WTC11 (cell line): ENCODE results near the gene DNAJC10. TPM values are rescaled to one million over a fixed set of nuclear protein-coding genes. Genes with fewer than 3 reads are reported as not detected.

Source experiments
- ATAC-seq: fragments of 200-7000 bp; cut with Tn5 transposase; 2 replicates; pipeline ENCODE4 v1.10.0; 2021; ENCODE audit warnings: mild to moderate bottlenecking, moderate library complexity
- CTCF ChIA-PET: fragments of 300-600 bp; sonication (Branson Sonifier 250); formaldehyde crosslinking; loops from one replicate; lab custom pipeline; 2021; ENCODE audit warnings: antibody characterized with exemption; lab: Charles Lee
- POLR2A ChIA-PET: fragments of 350-600 bp; sonication (Branson Sonifier 250); formaldehyde crosslinking; loops from one replicate; lab custom pipeline; 2021; ENCODE audit warnings: antibody characterized with exemption; lab: Charles Lee
- DNase-seq: peaks from one replicate; pipeline ENCODE4 v3.0.0; 2021; ENCODE audit warnings: low spot score
- H3K27ac Mint-ChIP-seq: 2 replicates; pipeline ENCODE4 v1.8.0; 2021; ENCODE audit warnings: mixed read lengths
- H3K27me3 Mint-ChIP-seq: 2 replicates; pipeline ENCODE4 v1.8.0; 2021; ENCODE audit warnings: low read depth, mild to moderate bottlenecking, moderate library complexity, mixed read lengths
- H3K36me3 Mint-ChIP-seq: 2 replicates; pipeline ENCODE4 v1.8.0; 2021; ENCODE audit warnings: mixed read lengths
- H3K4me1 Mint-ChIP-seq: 2 replicates; pipeline ENCODE4 v1.8.0; 2022; ENCODE audit warnings: mixed read lengths
- H3K4me3 Mint-ChIP-seq: 2 replicates; pipeline ENCODE4 v1.8.0; 2021; ENCODE audit warnings: mild to moderate bottlenecking, moderate library complexity, mixed read lengths
- H3K9me3 Mint-ChIP-seq: 2 replicates; pipeline ENCODE4 v1.8.0; 2021; ENCODE audit warnings: mixed read lengths
- CBFB ChIP-seq: sonication (generic); formaldehyde crosslinking; IDR thresholded peaks from 2 replicates; pipeline ENCODE4 v1.8.1; 2022; ENCODE audit warnings: mild to moderate bottlenecking, low read depth, missing genetic modification reagents
- CREB1 ChIP-seq: sonication (generic); formaldehyde crosslinking; IDR thresholded peaks from 2 replicates; pipeline ENCODE4 v1.8.0; 2023; ENCODE audit warnings: mild to moderate bottlenecking, missing genetic modification reagents
- EMX1 ChIP-seq: fragments of 250-450 bp; sonication (Bioruptor Pico); IDR thresholded peaks from 2 replicates; pipeline ENCODE4 v1.8.0; 2021; ENCODE audit warnings: mild to moderate bottlenecking
- ETV6 ChIP-seq: sonication (generic); formaldehyde crosslinking; IDR thresholded peaks from 2 replicates; pipeline ENCODE4 v1.8.1; 2022; ENCODE audit warnings: mild to moderate bottlenecking, missing genetic modification reagents
- MXD4 ChIP-seq: fragments of 250-450 bp; sonication (Bioruptor Pico); IDR thresholded peaks from 2 replicates; pipeline ENCODE4 v1.8.0; 2021; ENCODE audit warnings: mild to moderate bottlenecking, moderate library complexity, borderline replicate concordance
- NFE2L1 ChIP-seq: sonication (generic); formaldehyde crosslinking; IDR thresholded peaks from 2 replicates; pipeline ENCODE4 v1.8.1; 2023; ENCODE audit warnings: missing genetic modification reagents
- SMAD4 ChIP-seq: sonication (generic); formaldehyde crosslinking; IDR thresholded peaks from 2 replicates; pipeline ENCODE4 v1.8.0; 2022; ENCODE audit warnings: mild to moderate bottlenecking, missing genetic modification reagents
- SP1 ChIP-seq: sonication (generic); formaldehyde crosslinking; conservative IDR thresholded peaks from 2 replicates; pipeline ENCODE4 v1.8.1; 2022; ENCODE audit warnings: missing genetic modification reagents
- TEAD1 ChIP-seq: sonication (generic); formaldehyde crosslinking; IDR thresholded peaks from 2 replicates; pipeline ENCODE4 v1.8.0; 2022; ENCODE audit warnings: mild to moderate bottlenecking, missing genetic modification reagents
- ZBTB21 ChIP-seq: sonication (generic); formaldehyde crosslinking; IDR thresholded peaks from 2 replicates; pipeline ENCODE4 v1.8.1; 2023; ENCODE audit warnings: mild to moderate bottlenecking, missing genetic modification reagents, borderline replicate concordance
- ZNF281 ChIP-seq: sonication (generic); formaldehyde crosslinking; IDR thresholded peaks from 2 replicates; pipeline ENCODE4 v1.8.0; 2023; ENCODE audit warnings: mild to moderate bottlenecking, missing genetic modification reagents
- ZNF317 ChIP-seq: sonication (generic); formaldehyde crosslinking; IDR thresholded peaks from 2 replicates; pipeline ENCODE4 v1.8.1; 2023; ENCODE audit warnings: low read depth, mild to moderate bottlenecking, moderate library complexity, missing genetic modification reagents, borderline replicate concordance
- ZNF512 ChIP-seq: sonication (generic); formaldehyde crosslinking; IDR thresholded peaks from 2 replicates; pipeline ENCODE4 v1.8.1; 2022; ENCODE audit warnings: missing genetic modification reagents, borderline replicate concordance
- total RNA-seq: library from RNA; stranded (reverse); gene quantifications from 3 replicates; pipeline ENCODE4 v1.2.3, GENCODE V29; 2021
- TF ChIP-seq, protein P1 (sequence below): sonication (generic); formaldehyde crosslinking; conservative IDR thresholded peaks from 2 replicates; pipeline ENCODE4 v1.8.1; 2022; ENCODE audit warnings: mild to moderate bottlenecking, missing genetic modification reagents
- TF ChIP-seq, protein P2 (sequence below): sonication (generic); formaldehyde crosslinking; IDR thresholded peaks from 2 replicates; pipeline ENCODE4 v1.8.1; 2023; ENCODE audit warnings: mild to moderate bottlenecking, moderate library complexity, missing genetic modification reagents
- TF ChIP-seq, protein P3 (sequence below): sonication (generic); formaldehyde crosslinking; IDR thresholded peaks from 2 replicates; pipeline ENCODE4 v1.8.0; 2022; ENCODE audit warnings: missing genetic modification reagents

Gene DNAJC10
- total RNA-seq, 1 experiment from 2014 or later, result 109 TPM

GRCh38 chr2:182716650-182716979 lies 558 bp downstream of the DNAJC10 start:
- Mint-ChIP-seq H3K4me1 (no peaks in the 10 kb centered on the region; the same call in 1 of the 2 replicates), H3K27ac (no peak overlapping the region), H3K4me3 (no peak overlapping the region), H3K27me3 (no peaks in the 10 kb centered on the region), H3K36me3 (peaks cover 2% of the 10 kb centered on the region; the same call in 1 of the 2 replicates), H3K9me3 (no peaks in the 10 kb centered on the region)
- POLR2A ChIA-PET, result no interaction called here
- CTCF ChIA-PET, result interaction anchor here (1.1 to 1.5 kb wide), 3 partner anchors 50 to 1381 kb away, joined by 3 to 7 read pairs (median 3); no protein-coding TSS in a partner anchor
- ATAC-seq (no peak), DNase-seq (peak; percentile 19)
- TF ChIP-seq NFE2L1 (CRISPR knock-in tag) (no peak), CBFB (no peak), ZNF317 (CRISPR knock-in tag) (no peak)
- TF ChIP-seq, protein P1, sequence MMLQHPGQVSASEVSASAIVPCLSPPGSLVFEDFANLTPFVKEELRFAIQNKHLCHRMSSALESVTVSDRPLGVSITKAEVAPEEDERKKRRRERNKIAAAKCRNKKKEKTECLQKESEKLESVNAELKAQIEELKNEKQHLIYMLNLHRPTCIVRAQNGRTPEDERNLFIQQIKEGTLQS (CRISPR knock-in tag), result no peak

DNA sequence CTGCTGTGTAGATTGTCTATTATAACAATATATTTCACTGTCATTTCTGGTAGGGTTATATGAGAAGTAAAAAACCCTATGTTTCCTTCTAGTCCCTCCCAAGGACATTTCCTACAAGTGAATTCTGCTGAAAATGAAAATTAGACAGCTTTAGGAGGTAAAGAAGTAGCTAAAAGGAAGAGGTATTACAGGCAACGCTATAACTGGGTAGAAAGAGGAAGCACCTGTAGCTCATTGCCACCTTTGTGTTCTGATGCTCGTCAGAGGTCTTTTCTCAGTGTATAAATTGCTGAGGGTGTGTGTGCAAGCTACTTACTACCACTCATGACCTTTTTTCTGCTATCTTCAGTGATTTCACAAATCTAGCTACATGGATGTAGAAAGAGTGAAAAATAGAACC lies 1.4 kb downstream of the DNAJC10 start:
- Mint-ChIP-seq H3K4me1 (no peaks in the 10 kb centered on the region; the same call in 1 of the 2 replicates), H3K4me3 (no peak overlapping the region), H3K36me3 (peaks cover 2% of the 10 kb centered on the region; the same call in 1 of the 2 replicates), H3K9me3 (no peaks in the 10 kb centered on the region), H3K27me3 (no peaks in the 10 kb centered on the region), H3K27ac (no peak overlapping the region)
- POLR2A ChIA-PET, result no interaction called here
- no peak for DNase-seq
- CTCF ChIA-PET, result interaction anchor here (1.0 kb wide), 1 partner anchor 50 kb away, joined by 4 read pairs; no protein-coding TSS in a partner anchor
- no peak for ATAC-seq
- TF ChIP-seq SMAD4 (CRISPR knock-in tag) (no peak), EMX1 (CRISPR knock-in tag) (no peak)

DNA sequence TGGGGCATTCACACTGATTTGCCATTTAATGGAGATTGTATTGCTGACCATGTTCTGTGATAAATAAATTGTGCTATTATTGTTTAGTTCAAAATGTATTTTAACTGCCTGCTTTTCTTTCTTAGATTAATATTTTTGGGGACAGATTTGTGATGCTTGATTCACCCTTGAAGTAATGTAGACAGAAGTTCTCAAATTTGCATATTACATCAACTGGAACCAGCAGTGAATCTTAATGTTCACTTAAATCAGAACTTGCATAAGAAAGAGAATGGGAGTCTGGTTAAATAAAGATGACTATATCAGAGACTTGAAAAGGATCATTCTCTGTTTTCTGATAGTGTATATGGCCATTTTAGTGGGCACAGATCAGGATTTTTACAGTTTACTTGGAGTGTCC lies 1.8 kb downstream of the DNAJC10 start:
- Mint-ChIP-seq H3K27ac (no peak overlapping the region), H3K4me3 (no peak overlapping the region; the same call in 1 of the 2 replicates), H3K27me3 (no peaks in the 10 kb centered on the region), H3K36me3 (peaks cover 2% of the 10 kb centered on the region; the same call in 1 of the 2 replicates), H3K9me3 (no peaks in the 10 kb centered on the region), H3K4me1 (no peaks in the 10 kb centered on the region; the same call in 1 of the 2 replicates)
- CTCF ChIA-PET, result interaction anchor here (1.0 kb wide), 1 partner anchor 51 kb away, joined by 4 read pairs; no protein-coding TSS in a partner anchor
- no peak for TF ChIP-seq SP1 (CRISPR knock-in tag)
- TF ChIP-seq CREB1 (CRISPR knock-in tag), result no peak
- TF ChIP-seq, protein P2, sequence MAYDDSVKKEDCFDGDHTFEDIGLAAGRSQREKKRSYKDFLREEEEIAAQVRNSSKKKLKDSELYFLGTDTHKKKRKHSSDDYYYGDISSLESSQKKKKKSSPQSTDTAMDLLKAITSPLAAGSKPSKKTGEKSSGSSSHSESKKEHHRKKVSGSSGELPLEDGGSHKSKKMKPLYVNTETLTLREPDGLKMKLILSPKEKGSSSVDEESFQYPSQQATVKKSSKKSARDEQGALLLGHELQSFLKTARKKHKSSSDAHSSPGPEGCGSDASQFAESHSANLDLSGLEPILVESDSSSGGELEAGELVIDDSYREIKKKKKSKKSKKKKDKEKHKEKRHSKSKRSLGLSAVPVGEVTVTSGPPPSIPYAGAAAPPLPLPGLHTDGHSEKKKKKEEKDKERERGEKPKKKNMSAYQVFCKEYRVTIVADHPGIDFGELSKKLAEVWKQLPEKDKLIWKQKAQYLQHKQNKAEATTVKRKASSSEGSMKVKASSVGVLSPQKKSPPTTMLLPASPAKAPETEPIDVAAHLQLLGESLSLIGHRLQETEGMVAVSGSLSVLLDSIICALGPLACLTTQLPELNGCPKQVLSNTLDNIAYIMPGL (CRISPR knock-in tag), result no peak
- TF ChIP-seq, protein P3, sequence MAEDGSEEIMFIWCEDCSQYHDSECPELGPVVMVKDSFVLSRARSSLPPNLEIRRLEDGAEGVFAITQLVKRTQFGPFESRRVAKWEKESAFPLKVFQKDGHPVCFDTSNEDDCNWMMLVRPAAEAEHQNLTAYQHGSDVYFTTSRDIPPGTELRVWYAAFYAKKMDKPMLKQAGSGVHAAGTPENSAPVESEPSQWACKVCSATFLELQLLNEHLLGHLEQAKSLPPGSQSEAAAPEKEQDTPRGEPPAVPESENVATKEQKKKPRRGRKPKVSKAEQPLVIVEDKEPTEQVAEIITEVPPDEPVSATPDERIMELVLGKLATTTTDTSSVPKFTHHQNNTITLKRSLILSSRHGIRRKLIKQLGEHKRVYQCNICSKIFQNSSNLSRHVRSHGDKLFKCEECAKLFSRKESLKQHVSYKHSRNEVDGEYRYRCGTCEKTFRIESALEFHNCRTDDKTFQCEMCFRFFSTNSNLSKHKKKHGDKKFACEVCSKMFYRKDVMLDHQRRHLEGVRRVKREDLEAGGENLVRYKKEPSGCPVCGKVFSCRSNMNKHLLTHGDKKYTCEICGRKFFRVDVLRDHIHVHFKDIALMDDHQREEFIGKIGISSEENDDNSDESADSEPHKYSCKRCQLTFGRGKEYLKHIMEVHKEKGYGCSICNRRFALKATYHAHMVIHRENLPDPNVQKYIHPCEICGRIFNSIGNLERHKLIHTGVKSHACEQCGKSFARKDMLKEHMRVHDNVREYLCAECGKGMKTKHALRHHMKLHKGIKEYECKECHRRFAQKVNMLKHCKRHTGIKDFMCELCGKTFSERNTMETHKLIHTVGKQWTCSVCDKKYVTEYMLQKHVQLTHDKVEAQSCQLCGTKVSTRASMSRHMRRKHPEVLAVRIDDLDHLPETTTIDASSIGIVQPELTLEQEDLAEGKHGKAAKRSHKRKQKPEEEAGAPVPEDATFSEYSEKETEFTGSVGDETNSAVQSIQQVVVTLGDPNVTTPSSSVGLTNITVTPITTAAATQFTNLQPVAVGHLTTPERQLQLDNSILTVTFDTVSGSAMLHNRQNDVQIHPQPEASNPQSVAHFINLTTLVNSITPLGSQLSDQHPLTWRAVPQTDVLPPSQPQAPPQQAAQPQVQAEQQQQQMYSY (CRISPR knock-in tag), result no peak
- no peak for TF ChIP-seq TEAD1 (CRISPR knock-in tag)
- TF ChIP-seq, protein P1 (CRISPR knock-in tag), result no peak
- TF ChIP-seq ZNF512 (CRISPR knock-in tag), result no peak
- TF ChIP-seq ETV6 (CRISPR knock-in tag), result no peak
- no peak for TF ChIP-seq EMX1 (CRISPR knock-in tag)
- no peak for TF ChIP-seq ZNF281
- no peak for TF ChIP-seq MXD4 (CRISPR knock-in tag)
- no peak for TF ChIP-seq ZBTB21 (CRISPR knock-in tag)
- DNase-seq (no peak), ATAC-seq (no peak)
- POLR2A ChIA-PET, result no interaction called here
